MCF 10A (cell line): ENCODE results near the gene SLC25A36. TPM values are rescaled to one million over a fixed set of nuclear protein-coding genes. Genes with fewer than 3 reads are reported as not detected.

Experiments used
- BruUV-seq: library from RNA; stranded (reverse); fragments of 400-500 nt; replicated peaks from 2 replicates; lab custom pipeline; 2021; lab: Mats Ljungman, UMichigan
- CTCF ChIA-PET: fragments of 300-600 bp; sonication (Branson Sonifier 250); formaldehyde crosslinking; extraction: SDS; loops from one replicate; lab custom pipeline; 2021; ENCODE audit warnings: antibody characterized with exemption, inconsistent platforms; lab: Yijun Ruan, JAX
- POLR2A ChIA-PET: fragments of 300-600, 350-650 bp; sonication (Branson Sonifier 250); formaldehyde crosslinking; extraction: SDS; loops from one replicate; lab custom pipeline; 2020; ENCODE audit warnings: antibody characterized with exemption, inconsistent platforms; lab: Yijun Ruan, JAX
- DNase-seq: peaks from one replicate; pipeline ENCODE4 v3.0.0-alpha.2; 2018; ENCODE audit not compliant: unreplicated experiment
- H3K27ac Mint-ChIP-seq: one replicate; pipeline ENCODE4 v1.8.0; 2022; ENCODE audit warnings: mild to moderate bottlenecking, low read depth, mixed read lengths; ENCODE audit not compliant: unreplicated experiment
- H3K27me3 Mint-ChIP-seq: one replicate; pipeline ENCODE4 v1.8.0; 2022; ENCODE audit warnings: mixed read lengths; ENCODE audit not compliant: insufficient read depth, unreplicated experiment
- H3K36me3 Mint-ChIP-seq: one replicate; pipeline ENCODE4 v1.8.0; 2022; ENCODE audit warnings: mild to moderate bottlenecking, moderate library complexity, mixed read lengths; ENCODE audit not compliant: insufficient read depth, unreplicated experiment
- H3K4me1 Mint-ChIP-seq: one replicate; pipeline ENCODE4 v1.8.0; 2022; ENCODE audit warnings: mixed read lengths; ENCODE audit not compliant: insufficient read depth, unreplicated experiment
- H3K4me3 Mint-ChIP-seq: one replicate; pipeline ENCODE4 v1.8.0; 2022; ENCODE audit warnings: mild to moderate bottlenecking, moderate library complexity, mixed read lengths; ENCODE audit not compliant: unreplicated experiment
- H3K9me3 Mint-ChIP-seq: one replicate; pipeline ENCODE4 v1.8.0; 2022; ENCODE audit warnings: mixed read lengths; ENCODE audit not compliant: unreplicated experiment
- intact Hi-C: fragments of 100-400 bp; cut with micrococcal nuclease; formaldehyde crosslinking; loops from 2 replicates; pipeline ENCODE4 v1.14.1; 2022
- total RNA-seq: library from RNA; stranded (reverse); gene quantifications from 2 replicates; pipeline ENCODE4 v1.2.3, GENCODE V29; 2022
- TF ChIP-seq, protein P1 (sequence below): fragments of 200-600 bp; IDR thresholded peaks from one replicate; pipeline ENCODE4 v1.8.0; 2022; ENCODE audit warnings: antibody characterized with exemption, mild to moderate bottlenecking; ENCODE audit not compliant: unreplicated experiment

SLC25A36 gene
- total RNA-seq, 1 experiment from 2014 or later: 71.2 TPM

DNA sequence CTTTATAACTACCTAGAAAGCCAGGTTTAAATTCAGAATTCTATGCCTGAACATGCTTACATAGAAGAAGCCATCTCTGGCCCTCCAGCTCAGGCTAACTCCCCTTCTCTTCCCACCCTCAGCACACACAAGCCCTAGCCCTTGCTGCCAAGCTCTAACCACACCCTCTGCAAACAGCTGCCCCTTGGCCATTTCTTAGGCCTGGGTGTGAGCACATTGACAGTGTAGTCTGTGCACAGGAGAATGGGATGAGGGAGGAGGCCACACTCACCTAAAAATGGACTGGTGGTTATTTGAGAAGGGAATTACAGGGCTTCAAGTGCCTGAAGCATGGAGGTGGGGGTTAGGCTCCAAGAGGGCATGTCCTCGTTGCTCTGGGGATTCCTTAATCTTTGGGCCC is 42.3 kb upstream of the SLC25A36 start:
- Mint-ChIP-seq H3K36me3 (no peaks in the 10 kb centered on the region), H3K27me3 (peaks cover 22% of the 10 kb centered on the region), H3K4me3 (no peak overlapping the region), H3K27ac (no peak overlapping the region), H3K9me3 (no peaks in the 10 kb centered on the region), H3K4me1 (peaks cover 10% of the 10 kb centered on the region)
- intact Hi-C loops: no loop called here
- TF ChIP-seq, protein P1, sequence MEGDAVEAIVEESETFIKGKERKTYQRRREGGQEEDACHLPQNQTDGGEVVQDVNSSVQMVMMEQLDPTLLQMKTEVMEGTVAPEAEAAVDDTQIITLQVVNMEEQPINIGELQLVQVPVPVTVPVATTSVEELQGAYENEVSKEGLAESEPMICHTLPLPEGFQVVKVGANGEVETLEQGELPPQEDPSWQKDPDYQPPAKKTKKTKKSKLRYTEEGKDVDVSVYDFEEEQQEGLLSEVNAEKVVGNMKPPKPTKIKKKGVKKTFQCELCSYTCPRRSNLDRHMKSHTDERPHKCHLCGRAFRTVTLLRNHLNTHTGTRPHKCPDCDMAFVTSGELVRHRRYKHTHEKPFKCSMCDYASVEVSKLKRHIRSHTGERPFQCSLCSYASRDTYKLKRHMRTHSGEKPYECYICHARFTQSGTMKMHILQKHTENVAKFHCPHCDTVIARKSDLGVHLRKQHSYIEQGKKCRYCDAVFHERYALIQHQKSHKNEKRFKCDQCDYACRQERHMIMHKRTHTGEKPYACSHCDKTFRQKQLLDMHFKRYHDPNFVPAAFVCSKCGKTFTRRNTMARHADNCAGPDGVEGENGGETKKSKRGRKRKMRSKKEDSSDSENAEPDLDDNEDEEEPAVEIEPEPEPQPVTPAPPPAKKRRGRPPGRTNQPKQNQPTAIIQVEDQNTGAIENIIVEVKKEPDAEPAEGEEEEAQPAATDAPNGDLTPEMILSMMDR: no peak
- no peak for DNase-seq
- POLR2A ChIA-PET: interaction anchor here (0.6 to 1.7 kb wide), 2 partner anchors 75 to 289 kb away, joined by 3 to 4 read pairs; no protein-coding TSS in a partner anchor
- no TSS peak for BruUV-seq
- CTCF ChIA-PET: interaction anchor here (0.8 to 4.6 kb wide), 31 partner anchors 8 to 296 kb away, joined by 3 to 37 read pairs (median 7); no protein-coding TSS in a partner anchor

DNA sequence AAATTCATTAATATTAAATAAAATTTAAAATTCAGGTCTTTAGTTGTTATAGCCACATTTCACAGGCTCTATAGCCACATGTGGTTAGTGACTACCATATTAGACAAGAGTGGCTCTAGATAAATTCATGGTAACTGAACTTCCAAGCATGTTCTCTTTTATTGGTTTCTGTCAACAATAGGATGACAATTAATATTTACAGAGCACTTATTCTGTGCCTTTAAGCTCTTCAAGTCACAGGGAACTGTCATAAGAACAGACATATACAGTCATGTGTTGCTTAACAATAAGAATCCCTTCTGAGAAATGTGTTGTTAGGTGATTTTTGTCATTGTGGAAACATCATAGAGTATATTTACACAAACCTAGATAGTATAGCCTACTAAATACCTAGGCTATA is 38.8 kb upstream of the SLC25A36 start:
- no peak for DNase-seq
- Mint-ChIP-seq H3K4me1 (peaks cover 10% of the 10 kb centered on the region), H3K27ac (no peak overlapping the region), H3K9me3 (no peaks in the 10 kb centered on the region), H3K4me3 (no peak overlapping the region), H3K36me3 (no peaks in the 10 kb centered on the region), H3K27me3 (peaks cover 9% of the 10 kb centered on the region)
- BruUV-seq: no TSS peak
- ChIA-PET CTCF (interaction anchor here (0.6 kb wide), 1 partner anchor 21 kb away, joined by 3 read pairs; no protein-coding TSS in a partner anchor), POLR2A (no interaction called here)
- intact Hi-C loops: no loop called here
- TF ChIP-seq, protein P1: no peak

DNA sequence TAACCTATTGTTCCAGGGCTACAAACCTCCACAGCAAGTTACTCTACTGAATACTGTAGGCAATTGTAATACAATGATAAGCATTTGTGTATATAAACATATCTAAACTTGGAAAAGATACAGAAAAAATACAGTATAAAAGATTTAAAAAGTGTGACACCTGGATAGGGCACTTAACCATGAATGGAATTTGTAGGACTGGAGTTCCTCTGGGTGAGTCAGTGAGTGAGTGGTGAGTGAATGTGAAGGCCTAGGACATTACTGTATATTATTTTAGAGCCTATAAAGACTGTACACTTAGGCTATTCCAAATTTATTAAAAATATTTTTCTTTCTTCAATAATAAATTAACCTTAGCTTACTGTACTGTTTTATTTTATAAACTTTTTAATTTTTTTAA is 38.4 kb upstream of the SLC25A36 start:
- DNase-seq: no peak
- CTCF ChIA-PET: interaction anchor here (0.7 kb wide), 1 partner anchor 155 kb away, joined by 3 read pairs; no protein-coding TSS in a partner anchor

DNA sequence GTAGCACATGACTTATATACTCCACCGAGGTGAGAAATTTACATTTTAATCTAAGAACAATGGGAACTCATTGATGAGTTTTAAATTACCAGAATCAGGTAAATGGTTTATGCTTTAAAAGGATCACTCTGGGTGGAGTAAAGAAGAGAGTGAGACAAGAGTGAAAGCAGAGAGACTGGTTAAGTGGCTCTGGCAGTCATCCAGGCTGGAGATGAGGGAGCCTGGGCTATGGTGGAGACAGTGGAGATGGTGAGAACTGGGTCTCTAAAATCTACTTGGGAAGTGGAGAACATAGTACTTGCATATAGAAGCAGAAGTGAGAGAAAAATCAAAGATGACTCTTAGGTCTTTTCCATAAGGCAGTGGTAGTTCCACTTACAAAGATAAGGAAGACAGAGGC is 37.1 kb upstream of the SLC25A36 start:
- Mint-ChIP-seq H3K4me1 (no peaks in the 10 kb centered on the region), H3K27ac (no peak overlapping the region), H3K9me3 (no peaks in the 10 kb centered on the region), H3K4me3 (no peak overlapping the region), H3K27me3 (peaks cover 9% of the 10 kb centered on the region), H3K36me3 (no peaks in the 10 kb centered on the region)
- ChIA-PET CTCF (interaction anchor here (0.6 to 1.2 kb wide), 2 partner anchors 21 to 64 kb away, joined by 3 to 4 read pairs; no protein-coding TSS in a partner anchor), POLR2A (no interaction called here)
- no TSS peak for BruUV-seq
- TF ChIP-seq, protein P1: no peak
- intact Hi-C loops: no loop called here
- no peak for DNase-seq

More for the DNA sequence above, 38.4 kb upstream of the SLC25A36 start:
- H3K9me3 Mint-ChIP-seq: no peaks in the 10 kb centered on the region
- TF ChIP-seq, protein P1: no peak
- BruUV-seq: no TSS peak
- H3K27me3 Mint-ChIP-seq: peaks cover 9% of the 10 kb centered on the region
- intact Hi-C loops: no loop called here
- peaks cover 7% of the 10 kb centered on the region for H3K4me1 Mint-ChIP-seq
- POLR2A ChIA-PET: no interaction called here
- H3K4me3 Mint-ChIP-seq: no peak overlapping the region
- H3K36me3 Mint-ChIP-seq: no peaks in the 10 kb centered on the region
- H3K27ac Mint-ChIP-seq: no peak overlapping the region
